OCI-LY1 (cell line): Measurements from ENCODE around the gene OSGIN1.

Experiments
- H2AFZ ChIP-seq: fragments of 200-600 bp; sonication (generic), shearing (Covaris generic); 2 replicates; pipeline ENCODE4 v1.6.0; 2014; ENCODE audit warnings: antibody characterized with exemption, mild to moderate bottlenecking, low read length
- H3F3A ChIP-seq: fragments of 200-600 bp; sonication (generic), shearing (Covaris generic); 2 replicates; pipeline ENCODE4 v1.6.0; 2014; ENCODE audit warnings: mild to moderate bottlenecking, antibody characterized with exemption, low read length, moderate library complexity; ENCODE audit not compliant: insufficient read depth
- H3K27ac ChIP-seq: fragments of 200-600 bp; sonication (generic); 2 replicates; pipeline ENCODE4 v1.5.1; 2014; ENCODE audit warnings: low read length, mixed run types, mild to moderate bottlenecking, low read depth; ENCODE audit not compliant: poor library complexity, severe bottlenecking
- H3K27me3 ChIP-seq: fragments of 200-600 bp; sonication (generic); 2 replicates; pipeline ENCODE4 v1.6.0; 2014; ENCODE audit warnings: antibody characterized with exemption, mild to moderate bottlenecking, low read length, moderate library complexity; ENCODE audit not compliant: insufficient read depth
- H3K36me3 ChIP-seq: fragments of 200-600 bp; sonication (generic); 2 replicates; pipeline ENCODE4 v1.6.1; 2014; ENCODE audit warnings: mild to moderate bottlenecking, antibody characterized with exemption, low read length, moderate library complexity, mixed read lengths; ENCODE audit not compliant: insufficient read depth
- H3K4me1 ChIP-seq: fragments of 200-600 bp; sonication (generic); 2 replicates; pipeline ENCODE4 v1.5.1; 2014; ENCODE audit warnings: mild to moderate bottlenecking, low read length, moderate library complexity; ENCODE audit not compliant: insufficient read depth, severe bottlenecking
- H3K4me2 ChIP-seq: fragments of 200-600 bp; sonication (generic), shearing (Covaris generic); 2 replicates; pipeline ENCODE4 v1.6.1; 2014; ENCODE audit warnings: low read length
- H3K4me3 ChIP-seq: fragments of 200-600 bp; sonication (generic); 2 replicates; pipeline ENCODE4 v1.5.1; 2014; ENCODE audit warnings: low read length, low read depth, mild to moderate bottlenecking, mixed read lengths; ENCODE audit not compliant: poor library complexity, severe bottlenecking
- H3K79me2 ChIP-seq: fragments of 200-600 bp; shearing (Covaris generic); 2 replicates; pipeline ENCODE4 v1.6.1; 2016; ENCODE audit warnings: mixed run types, low read length, mixed read lengths; ENCODE audit not compliant: insufficient read depth
- H3K9ac ChIP-seq: fragments of 200-600 bp; sonication (generic), shearing (Covaris generic); 2 replicates; pipeline ENCODE4 v1.6.1; 2014; ENCODE audit warnings: mild to moderate bottlenecking, low read length, mixed read lengths
- H3K9me2 ChIP-seq: fragments of 200-600 bp; sonication (generic), shearing (Covaris generic); 2 replicates; pipeline ENCODE4 v1.6.1; 2014; ENCODE audit warnings: low read depth, mild to moderate bottlenecking, low read length, mixed read lengths
- H3K9me3 ChIP-seq: fragments of 200-600 bp; shearing (Covaris generic); 2 replicates; pipeline ENCODE4 v1.6.1; 2014; ENCODE audit warnings: low read length, mixed read lengths
- H4K20me1 ChIP-seq: fragments of 200-600 bp; sonication (generic), shearing (Covaris generic); 2 replicates; pipeline ENCODE4 v1.6.0; 2016; ENCODE audit warnings: mild to moderate bottlenecking, low read length; ENCODE audit not compliant: insufficient read depth
- CTCF ChIP-seq: fragments of 200-600 bp; sonication (generic), shearing (Covaris generic); IDR thresholded peaks from 2 replicates; pipeline ENCODE4 v1.5.1; 2017; ENCODE audit warnings: mild to moderate bottlenecking, antibody characterized with exemption, low read length, moderate library complexity, mixed read lengths
- EZH2 ChIP-seq: fragments of 200-600 bp; sonication (generic), shearing (Covaris generic); IDR thresholded peaks from 2 replicates; pipeline ENCODE4 v1.8.0; 2017; ENCODE audit warnings: borderline replicate concordance, mixed run types, mild to moderate bottlenecking, antibody characterized with exemption, low read length, moderate library complexity, mixed read lengths

OSGIN1 gene

GRCh38 chr16:83967091-83967490, 14.1 kb downstream of the OSGIN1 start:
- Histone ChIP-seq H3K9me3 (no peaks in the 10 kb centered on the region), H3F3A (no peaks in the 10 kb centered on the region), H3K4me3 (no peak overlapping the region), H2AFZ (no peak overlapping the region), H3K27me3 (peaks cover 8% of the 10 kb centered on the region; the same call in 1 of the 2 replicates), H3K9ac (no peak overlapping the region), H4K20me1 (no peaks in the 10 kb centered on the region), H3K4me2 (no peak overlapping the region), H3K79me2 (no peaks in the 10 kb centered on the region), H3K36me3 (no peaks in the 10 kb centered on the region), H3K27ac (no peak overlapping the region), H3K9me2 (no peaks in the 10 kb centered on the region), H3K4me1 (no peaks in the 10 kb centered on the region)
- TF ChIP-seq EZH2, result no peak
- TF ChIP-seq CTCF, result no peak

GRCh38 chr16:83967838-83968305, 14.8 kb downstream of the OSGIN1 start, which contains the start of gene NECAB2:
TSS of gene NECAB2 (plus strand) at chr16:83968244. CDS start at chr16:83968649, 405 bp downstream.
- Histone ChIP-seq H3K9ac (no peak within 1 kb of the TSS), H3K79me2 (no peaks in the 10 kb centered on the region), H3K4me3 (no peak within 1 kb of the TSS), H3K4me2 (no peak within 1 kb of the TSS), H3K36me3 (no peaks in the 10 kb centered on the region), H4K20me1 (no peaks in the 10 kb centered on the region), H3F3A (no peaks in the 10 kb centered on the region), H3K9me3 (no peaks in the 10 kb centered on the region), H3K4me1 (no peaks in the 10 kb centered on the region), H3K27ac (no peak within 1 kb of the TSS), H3K9me2 (no peaks in the 10 kb centered on the region), H2AFZ (no peak within 1 kb of the TSS), H3K27me3 (peaks cover 6% of the 10 kb centered on the region; the same call in 1 of the 2 replicates)
- no peak for TF ChIP-seq EZH2
- peak; percentile 62 for TF ChIP-seq CTCF

GRCh38 chr16:83968306-83968851, 15.3 kb downstream of the OSGIN1 start:
- H3K4me3 ChIP-seq, result no peak overlapping the region
- no peaks in the 10 kb centered on the region for H3K9me2 ChIP-seq
- peaks cover 1% of the 10 kb centered on the region; the same call in 1 of the 2 replicates for H3K27me3 ChIP-seq
- H3K79me2 ChIP-seq, result no peaks in the 10 kb centered on the region
- no peaks in the 10 kb centered on the region for H3K36me3 ChIP-seq
- no peak overlapping the region for H3K27ac ChIP-seq
- no peak overlapping the region for H3K9ac ChIP-seq
- no peak overlapping the region for H3K4me2 ChIP-seq
- TF ChIP-seq CTCF (no peak), EZH2 (no peak)
- no peaks in the 10 kb centered on the region for H4K20me1 ChIP-seq
- H3K9me3 ChIP-seq, result no peaks in the 10 kb centered on the region
- H3F3A ChIP-seq, result no peaks in the 10 kb centered on the region
- no peak overlapping the region for H2AFZ ChIP-seq
- no peaks in the 10 kb centered on the region for H3K4me1 ChIP-seq
